ENCODE results near the gene GPBAR1.

GPBAR1 gene

DNA sequence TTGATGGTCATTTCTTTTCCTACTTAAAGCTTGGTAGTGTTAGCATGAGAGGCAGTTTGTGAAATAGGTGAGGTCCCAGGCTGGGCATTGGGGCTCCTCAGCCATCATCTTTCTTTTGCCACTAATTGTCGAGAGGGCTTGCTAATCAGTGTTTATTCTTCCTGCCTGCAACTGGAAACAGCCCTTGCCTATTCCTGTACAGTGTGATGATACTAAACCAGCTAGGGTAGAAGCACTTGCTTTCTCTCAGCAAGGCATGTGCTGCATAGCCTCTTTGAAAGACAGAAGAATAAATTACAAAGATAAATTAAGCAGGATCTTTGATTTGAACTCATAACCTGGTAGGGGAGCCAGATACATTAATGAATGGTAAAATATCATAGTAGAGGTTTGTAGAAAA lies 16.6 kb upstream of the GPBAR1 start:
- no peak for DNase-seq (ENCODE audit: low read depth, low spot score)

DNA sequence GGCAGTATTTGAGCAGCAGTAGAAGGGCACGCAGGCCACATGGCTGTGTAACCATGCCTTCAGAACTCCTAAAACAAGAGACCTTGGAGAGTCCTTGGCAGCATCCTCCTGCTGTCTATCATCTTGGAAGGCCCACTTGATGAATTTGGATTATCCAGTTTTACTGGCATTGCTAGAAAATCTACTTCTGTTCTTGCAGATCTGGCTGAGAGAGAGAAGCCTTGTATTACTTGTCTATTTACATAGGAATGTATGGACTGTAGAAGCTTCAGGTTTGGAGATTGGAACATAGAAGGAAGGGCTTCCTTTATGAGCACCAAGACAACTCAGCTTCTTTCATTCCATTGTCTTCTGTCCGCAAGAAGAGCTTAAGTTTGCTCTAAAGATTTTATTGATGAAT lies 16.1 kb upstream of the GPBAR1 start:
- no peak for DNase-seq (ENCODE audit: low read depth, low spot score)

DNA sequence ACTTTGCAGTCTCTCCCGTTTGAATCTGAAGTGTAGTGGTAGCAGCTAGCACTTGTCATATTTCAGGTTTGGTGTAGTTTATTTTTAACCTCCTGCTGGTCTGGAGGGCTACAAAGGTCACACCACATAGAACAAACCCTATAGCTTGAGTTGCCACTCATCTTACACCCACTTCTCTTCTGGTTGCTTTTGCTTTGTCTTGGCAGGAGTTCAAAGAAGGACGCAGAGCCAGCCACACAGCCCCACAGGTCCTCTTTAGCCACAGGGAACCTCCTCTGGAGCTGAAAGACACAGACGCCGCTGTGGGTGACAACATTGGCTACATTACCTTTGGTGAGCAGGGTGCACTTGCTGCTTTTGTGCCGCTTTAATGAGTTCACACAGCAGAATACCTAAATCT lies 15.6 kb upstream of the GPBAR1 start:
- no peak for DNase-seq (ENCODE audit: low read depth, low spot score)

DNA sequence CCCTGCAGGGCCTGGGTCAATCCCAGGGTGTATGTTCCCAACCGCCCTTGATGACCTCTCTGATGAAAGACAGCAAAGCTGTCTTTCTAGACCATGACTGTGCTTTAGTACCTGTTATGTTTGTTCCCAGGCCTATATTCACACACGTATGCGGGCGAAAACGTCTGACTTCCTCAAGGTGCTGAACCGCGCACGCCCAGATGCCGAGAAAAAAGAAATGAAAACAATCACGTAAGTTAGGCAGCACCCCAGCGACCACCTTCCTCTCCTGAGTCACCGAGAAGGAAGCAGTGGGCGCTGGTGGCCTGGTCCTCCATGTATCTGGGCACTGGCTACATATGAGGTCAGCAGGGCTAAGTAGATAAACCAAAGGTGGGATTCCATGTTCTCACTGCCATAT lies 11.1 kb upstream of the GPBAR1 start:
- DNase-seq (ENCODE audit: low read depth, low spot score) = no peak

DNA sequence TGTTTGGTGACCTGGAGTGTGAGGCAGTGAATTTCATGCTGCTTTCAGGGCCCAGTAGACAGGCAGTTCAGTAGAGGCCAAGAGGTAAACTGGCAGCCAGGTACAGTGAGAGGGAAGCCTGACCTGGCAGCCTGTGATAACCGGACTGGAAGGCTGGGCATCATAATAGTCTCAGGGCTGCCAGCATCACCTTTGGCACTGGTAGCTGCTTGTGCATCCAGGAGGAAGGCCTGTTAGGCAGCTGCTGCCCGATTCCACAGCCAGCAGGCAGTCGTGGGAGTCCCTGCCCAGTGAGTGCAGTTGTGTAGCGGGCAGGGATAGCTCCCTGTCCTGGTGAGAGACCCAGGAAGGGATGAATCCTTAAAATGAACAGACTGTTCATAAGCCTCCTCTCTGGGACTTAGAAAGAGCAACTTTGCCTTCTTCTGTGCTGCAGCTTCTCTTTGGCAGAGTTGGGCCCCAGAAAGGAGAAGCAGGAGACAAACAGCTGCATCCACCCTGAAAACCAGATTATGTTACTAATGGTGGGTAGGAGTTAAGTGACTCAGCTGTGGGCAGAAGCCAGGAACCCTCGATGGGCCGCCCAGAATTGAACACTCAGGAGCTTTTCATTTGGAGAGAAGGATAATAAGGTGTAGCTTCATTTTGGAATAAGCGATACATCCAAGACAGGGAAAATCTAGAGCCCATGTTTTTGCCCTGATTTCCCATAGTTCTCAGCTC lies 8.1 kb upstream of the GPBAR1 start:
- DNase-seq (ENCODE audit: low read depth, low spot score) = no peak

DNA sequence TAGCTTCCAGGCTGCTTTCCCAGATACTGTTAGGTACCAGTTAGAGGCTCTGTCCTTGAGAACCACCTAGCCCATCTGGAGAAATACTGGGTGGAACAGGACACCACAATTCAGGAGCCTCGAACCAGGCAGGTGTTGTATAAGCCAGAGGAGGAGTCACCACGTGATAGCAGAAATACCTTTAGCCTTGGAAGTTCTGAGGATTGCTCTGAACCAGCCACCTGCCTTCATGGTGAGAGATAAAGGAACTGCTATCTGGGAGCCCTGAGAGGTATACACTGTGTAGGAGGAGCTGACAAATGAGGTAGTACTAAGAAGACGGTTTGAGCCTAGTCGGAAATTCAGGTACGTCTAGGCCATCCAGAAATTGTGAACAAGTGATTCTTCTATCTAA lies 7.6 kb upstream of the GPBAR1 start:
- no peak for DNase-seq (ENCODE audit: low read depth, low spot score)

DNA sequence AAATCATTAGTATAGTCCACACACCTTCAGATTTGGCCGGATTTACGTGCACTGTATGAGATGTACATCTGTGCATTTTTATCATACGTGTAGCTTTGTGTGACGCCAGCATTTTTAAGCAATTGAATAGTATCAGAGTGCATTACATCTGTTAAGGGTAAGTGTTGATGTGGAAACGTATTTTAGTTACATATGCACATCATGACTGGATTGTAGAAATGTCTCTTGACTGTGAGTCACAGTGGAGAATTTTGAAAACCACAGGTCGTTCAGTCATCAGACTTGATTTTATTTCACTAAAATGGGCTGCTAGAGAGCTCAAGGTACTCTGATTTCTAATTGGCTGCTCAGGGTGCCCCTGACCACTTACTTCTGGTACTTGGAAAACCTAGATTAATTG lies 5.4 kb upstream of the GPBAR1 start:
- no peak for DNase-seq (ENCODE audit: low read depth, low spot score)

DNA sequence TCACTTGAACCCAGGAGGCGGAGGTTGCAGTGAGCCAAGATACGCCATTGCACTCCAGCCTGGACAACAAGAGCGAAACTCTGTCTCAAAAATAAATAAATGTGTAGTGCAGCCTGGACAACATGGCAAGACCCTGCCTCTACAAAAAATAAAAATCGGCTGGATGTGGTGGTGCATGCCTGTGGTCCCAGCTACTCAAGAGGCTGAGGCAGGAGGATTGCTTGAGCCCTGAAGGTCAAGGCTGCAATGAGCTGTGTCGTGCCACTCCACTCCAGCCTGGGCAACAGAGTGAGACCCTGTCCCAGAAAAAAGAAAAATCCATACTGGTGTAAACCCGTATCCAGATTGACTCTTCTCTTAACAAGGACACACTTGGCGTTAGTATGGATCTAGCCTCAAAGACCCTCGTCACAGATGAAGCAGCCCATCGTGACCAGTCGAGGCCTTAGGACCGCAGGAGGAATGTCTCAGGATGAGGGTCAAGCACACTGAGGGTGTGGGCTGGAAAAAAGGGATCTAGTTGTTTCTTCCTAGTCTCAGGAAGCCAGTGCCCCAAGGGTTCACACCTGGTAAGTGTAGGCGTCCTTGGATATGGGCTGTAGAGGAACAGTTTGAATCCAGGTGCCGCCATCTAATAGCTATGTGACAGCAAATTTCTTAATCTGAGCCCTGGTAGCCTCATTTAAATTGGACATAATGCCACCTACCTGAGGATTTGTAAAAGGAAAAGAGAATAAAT lies 4.0 kb upstream of the GPBAR1 start:
- DNase-seq (ENCODE audit: low read depth, low spot score) = no peak

DNA sequence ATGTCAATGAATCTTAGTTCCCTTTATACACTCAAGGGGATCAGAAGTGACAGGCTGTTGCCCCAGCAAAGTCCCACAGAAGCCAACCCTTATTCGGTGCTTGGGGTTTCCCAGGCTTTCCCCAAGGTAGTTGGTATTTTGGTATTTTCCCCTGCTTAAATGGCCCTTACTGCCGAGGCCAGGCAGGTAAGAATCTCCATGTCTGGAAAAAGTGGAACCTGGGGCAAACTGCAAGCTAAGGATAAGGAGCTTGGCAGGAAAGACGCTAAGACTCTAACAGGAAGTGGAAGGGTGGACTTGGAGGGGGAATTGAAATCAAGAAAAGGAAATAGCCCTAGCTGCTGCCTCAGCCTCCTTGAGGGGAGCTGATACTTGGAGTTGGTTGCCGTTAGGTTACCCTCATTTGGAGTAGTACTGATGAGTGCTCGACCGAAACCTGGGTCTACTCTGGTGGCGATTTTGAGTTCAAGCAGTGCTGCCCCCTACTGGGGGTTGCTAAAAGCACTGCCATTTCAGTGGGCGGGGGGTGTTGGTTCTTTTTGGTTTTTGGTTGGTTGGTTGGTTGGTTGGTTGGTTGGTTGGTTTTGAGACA lies 3.3 kb upstream of the GPBAR1 start:
- peak; percentile 42 for DNase-seq (ENCODE audit: low read depth, low spot score)

DNA sequence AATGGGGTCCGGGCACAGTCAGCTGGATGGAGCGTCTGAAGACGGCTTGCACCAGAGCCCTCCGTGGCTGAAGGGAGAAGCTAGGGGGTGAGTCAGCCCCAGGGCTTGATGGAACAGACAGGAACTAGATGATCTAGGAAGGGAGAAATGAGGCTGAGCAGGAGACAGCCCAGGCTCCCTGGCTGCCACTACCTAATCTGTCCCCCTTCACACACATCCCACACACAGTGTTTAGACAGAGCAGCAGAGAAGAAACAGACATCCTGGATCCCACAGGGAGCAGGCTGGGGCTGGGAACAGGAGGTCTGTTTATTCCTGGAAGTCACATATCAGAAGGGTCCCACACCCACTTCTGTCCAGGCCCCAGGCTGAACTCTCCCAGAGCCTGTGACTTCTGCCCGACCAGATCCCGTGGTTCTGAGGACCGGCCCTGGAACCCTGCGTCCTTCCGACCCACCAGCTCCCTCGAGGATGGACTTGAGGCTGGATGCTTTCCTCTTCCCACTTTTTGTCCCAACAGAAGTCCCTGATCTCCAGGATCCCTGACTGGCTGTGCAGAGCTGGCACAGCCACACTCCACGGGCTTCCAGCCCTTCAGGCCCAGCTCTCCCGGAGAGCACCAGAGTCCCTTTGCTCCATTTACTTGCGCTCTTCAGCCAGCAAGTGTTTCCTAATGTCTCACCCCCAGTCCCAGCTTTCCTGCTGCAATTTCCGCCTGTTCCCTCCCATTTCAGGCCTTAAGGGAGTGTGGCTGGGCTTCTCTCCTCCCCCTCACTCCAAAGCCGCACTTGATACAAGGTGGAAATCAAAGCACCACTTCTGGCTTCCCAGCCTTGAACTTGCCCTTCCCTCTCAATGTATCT lies 1.5 kb upstream of the GPBAR1 start:
- DNase-seq (ENCODE audit: low read depth, low spot score) = no peak

DNA sequence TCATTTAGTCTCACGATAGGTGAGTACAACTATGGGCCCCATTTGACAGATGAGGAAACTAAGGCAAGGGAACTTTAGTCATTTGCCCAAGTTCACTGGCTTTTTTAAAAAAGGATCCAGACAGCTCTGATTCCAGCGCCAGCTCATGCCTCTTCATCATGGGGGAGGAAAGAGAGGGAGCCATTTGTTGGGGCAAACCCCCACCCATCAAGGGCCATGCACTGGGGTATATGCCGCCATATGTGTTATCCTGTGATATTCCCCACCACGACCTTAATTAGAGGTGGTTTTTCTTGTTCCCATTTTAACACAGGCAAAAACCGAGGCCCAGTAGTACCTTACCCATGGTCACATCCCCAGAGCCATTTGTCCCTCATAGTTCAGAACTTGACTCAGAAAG lies 649 bp upstream of the GPBAR1 start:
- no peak for DNase-seq (ENCODE audit: low read depth, low spot score)

DNA sequence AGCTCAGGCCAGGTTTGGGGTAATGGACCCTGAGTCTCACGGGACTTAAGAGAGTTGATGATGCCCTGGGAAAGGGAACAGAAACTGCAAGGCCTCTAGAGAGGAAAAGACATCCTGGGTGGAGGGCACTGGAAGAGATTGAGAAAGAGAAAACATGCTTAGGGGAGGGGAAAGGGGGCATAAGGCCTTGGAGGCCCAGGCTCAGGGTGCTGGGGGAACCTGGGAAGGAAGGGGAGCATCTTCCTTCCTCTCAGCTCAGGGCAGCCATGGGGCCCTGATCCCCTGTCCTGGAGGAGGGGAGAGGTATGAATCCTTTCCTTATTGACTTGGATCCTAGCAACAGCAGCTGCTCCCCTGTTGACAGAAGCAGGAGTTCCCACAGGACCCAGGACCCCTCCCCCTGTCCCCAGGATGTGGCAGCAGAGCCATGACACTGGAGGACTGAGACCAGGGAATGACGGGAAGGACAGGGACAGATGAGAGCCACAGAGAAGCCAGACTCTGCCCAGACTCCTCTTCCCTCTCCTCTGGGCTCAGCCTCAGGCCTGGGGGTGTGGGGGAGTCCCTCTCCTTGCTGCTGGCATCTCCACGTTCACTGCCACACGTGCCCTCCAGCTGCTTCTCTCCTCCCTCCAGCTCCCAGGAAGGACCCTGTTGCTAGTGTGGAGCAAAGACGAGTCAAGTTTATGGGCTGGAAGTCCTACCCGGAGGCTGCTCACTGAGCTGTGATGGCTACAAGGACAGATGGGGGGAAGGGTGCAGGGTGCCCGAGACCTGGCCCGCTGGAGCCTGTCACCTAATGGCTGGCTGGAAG lies 815 bp downstream of the GPBAR1 start:
- no peak for DNase-seq (ENCODE audit: low read depth, low spot score)

DNA sequence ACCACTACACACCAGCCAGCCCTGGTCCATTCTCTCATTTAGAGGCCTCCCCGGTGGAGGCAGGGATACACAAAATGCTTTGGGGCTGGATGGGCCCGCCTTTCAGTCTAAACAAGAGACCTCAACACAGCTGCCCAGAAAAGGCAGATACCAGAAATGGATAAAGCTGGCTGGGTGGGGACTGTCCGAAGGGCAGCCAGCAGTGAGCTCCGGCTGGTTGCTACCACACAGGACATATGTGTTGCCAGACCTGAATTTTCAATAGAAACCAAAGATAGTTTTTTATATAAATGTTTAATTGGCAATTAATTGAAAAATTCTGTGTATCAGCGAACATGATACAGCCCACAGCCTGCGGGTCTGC lies 1.4 kb downstream of the GPBAR1 start:
- no peak for DNase-seq (ENCODE audit: low read depth, low spot score)

DNA sequence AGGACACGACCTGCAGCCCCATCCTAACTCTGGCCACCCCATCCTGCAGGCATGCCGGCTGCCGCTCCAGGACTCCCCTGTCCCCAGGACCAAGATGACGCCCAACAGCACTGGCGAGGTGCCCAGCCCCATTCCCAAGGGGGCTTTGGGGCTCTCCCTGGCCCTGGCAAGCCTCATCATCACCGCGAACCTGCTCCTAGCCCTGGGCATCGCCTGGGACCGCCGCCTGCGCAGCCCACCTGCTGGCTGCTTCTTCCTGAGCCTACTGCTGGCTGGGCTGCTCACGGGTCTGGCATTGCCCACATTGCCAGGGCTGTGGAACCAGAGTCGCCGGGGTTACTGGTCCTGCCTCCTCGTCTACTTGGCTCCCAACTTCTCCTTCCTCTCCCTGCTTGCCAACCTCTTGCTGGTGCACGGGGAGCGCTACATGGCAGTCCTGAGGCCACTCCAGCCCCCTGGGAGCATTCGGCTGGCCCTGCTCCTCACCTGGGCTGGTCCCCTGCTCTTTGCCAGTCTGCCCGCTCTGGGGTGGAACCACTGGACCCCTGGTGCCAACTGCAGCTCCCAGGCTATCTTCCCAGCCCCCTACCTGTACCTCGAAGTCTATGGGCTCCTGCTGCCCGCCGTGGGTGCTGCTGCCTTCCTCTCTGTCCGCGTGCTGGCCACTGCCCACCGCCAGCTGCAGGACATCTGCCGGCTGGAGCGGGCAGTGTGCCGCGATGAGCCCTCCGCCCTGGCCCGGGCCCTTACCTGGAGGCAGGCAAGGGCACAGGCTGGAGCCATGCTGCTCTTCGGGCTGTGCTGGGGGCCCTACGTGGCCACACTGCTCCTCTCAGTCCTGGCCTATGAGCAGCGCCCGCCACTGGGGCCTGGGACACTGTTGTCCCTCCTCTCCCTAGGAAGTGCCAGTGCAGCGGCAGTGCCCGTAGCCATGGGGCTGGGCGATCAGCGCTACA lies 2.1 kb downstream of the GPBAR1 start:
- DNase-seq (ENCODE audit: low read depth, low spot score) = no peak

DNA sequence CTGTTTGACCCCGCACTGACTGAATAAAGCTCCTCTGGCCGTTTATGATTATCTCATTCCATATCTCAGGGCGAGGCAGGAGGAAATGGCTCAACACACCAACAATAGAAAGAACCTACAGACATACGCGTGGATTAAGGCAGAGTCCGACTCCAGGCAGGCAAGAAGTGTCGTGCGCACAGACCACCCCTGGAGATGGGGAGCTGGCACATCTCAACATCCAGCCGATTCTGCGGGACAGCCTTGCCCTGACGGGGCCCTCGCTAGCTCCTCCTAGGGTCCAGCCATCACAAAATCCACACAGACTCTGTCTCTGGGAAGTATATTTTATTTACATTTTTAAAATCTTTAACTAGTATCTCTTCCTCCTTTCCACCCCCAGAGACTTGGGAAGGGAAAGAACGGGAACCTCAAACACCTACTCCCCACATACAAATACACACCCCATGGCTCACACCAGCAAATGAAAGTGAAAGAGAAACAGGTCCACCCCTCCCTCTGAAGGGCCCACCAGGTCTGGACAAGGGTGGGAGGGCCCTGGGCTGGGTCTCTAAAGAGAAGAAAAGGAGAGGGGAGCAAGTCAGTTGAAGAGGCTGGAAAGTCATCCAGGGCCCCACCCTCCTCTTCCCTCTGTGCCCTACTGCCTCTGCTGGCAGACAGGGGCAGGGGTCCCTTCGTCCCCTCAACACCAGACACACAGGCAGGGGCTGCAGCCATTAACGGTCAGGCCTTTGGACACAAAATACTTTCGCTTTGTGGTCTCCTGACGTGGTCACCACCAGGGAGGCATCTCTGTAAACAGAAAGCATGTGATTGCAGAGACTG lies 3.2 kb downstream of the GPBAR1 start:
- DNase-seq (ENCODE audit: low read depth, low spot score) = no peak

DNA sequence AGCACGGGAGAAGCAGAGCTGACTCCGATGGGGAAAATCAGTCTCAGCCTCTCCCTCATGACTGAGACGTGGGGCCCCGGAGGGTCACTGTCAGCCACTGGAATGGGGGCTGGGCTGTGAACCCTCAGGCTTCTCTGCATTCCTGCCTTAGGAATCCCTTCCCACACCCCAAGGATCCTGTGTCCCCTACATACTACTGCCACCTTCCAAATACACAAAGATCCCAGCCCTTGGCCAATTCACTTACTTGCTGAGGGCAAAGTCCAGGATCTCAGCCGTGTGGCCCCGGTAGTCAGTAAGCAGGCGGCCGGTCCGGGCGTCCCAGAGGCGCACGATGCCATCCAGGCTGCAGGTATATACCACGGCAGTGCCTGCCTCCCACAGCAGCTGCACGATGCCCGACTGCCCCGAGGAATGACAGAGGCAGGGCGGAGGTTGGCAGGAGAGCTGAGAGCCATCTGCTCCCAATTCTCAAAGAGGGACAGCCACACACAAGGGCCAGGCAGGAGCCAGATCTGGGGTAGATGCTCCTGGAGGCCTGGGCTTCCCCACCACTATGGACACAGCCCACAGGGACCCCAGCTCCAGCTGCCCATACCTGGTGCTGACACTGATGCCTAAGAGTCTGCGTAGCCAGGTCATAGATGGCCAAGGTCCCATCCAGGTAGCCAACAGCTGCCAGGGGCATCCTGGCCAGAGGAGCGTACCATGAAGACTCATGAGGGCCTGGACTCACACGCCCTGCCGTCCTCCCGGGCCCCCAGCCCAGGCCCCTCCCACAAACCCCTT lies 4.2 kb downstream of the GPBAR1 start:
- no peak for DNase-seq (ENCODE audit: low read depth, low spot score)

DNA sequence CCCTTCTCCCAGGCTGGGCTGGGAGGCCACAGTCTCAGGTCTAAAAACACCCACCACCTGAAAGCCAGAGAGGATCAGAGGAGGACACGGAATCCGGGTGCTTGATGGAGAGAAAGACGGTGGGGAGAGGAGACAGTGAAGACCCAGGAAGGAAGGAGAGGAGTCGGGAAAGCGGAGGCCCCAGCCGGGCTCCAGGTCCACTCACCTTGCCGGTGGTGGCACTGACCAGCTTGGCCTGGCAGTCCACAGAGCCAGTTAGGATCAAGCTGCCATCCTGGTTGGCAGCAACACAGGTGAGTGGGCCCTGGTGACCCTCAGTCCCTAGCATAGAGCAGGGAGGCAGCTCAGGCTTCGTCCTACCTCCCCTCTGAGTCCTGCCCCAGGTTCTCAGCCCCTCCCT lies 4.8 kb downstream of the GPBAR1 start:
- DNase-seq (ENCODE audit: low read depth, low spot score) = no peak

DNA sequence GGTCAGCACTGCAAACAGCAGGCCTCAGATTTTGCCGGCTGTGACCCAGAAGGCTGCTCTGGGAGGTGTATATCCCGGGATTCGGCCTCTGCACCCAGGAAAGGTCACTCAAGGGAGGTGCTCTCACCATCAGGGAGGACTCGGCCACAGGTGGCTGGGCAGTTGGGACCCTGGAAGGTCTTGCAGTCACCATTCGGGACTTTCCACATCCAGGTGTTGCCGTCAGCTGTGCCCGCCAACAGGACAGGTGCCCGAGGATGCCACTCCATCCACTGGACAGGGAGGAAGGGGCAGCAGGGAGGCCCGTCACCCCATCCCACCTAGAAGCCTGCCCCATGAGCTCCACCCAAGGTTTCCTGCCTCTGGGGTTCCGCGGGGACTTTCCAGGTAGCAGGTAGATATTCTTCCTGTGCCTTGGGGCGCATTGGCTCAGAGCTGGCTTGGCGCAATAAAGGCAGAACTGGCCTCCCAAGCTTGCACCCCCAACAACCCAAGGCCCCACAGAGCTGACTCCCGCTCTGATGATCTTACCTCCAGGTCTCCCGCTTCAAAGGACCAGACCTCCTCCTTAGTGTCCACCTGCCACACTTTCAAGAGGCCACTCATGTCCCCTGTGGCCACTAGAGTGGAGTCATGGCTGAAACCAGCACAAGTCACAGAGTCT lies 5.6 kb downstream of the GPBAR1 start:
- no peak for DNase-seq (ENCODE audit: low read depth, low spot score)
